SK-N-SH (cell line): ENCODE results near the gene PRKG1. TPM values are rescaled to one million over a fixed set of nuclear protein-coding genes. Genes with fewer than 3 reads are reported as not detected.

ENCODE experiments used
- CTCF ChIA-PET: fragments of 300-600, 350-600 bp; formaldehyde crosslinking; extraction: SDS; loops from one replicate; lab custom pipeline; 2021; lab: Yijun Ruan, JAX
- POLR2A ChIA-PET: fragments of 350-600 bp; sonication (Branson Sonifier 250); formaldehyde crosslinking; extraction: SDS; loops from one replicate; lab custom pipeline; 2020; ENCODE audit warnings: antibody characterized with exemption, inconsistent platforms; lab: Yijun Ruan, JAX
- DNase-seq: peaks from one replicate; pipeline ENCODE4 v3.0.0; 2012
- H2AFZ ChIP-seq: fragments of 200-600 bp; sonication (generic); 2 replicates; pipeline ENCODE4 v1.8.1; 2016; ENCODE audit warnings: antibody characterized with exemption, mild to moderate bottlenecking, low read depth
- H3F3A ChIP-seq: fragments of 200-600 bp; sonication (generic); replicated peaks from 2 replicates; pipeline ENCODE3; 2016; ENCODE audit warnings: antibody characterized with exemption, mild to moderate bottlenecking; ENCODE audit not compliant: insufficient read depth
- H3K27ac ChIP-seq, 2 experiments: fragments of 200-500 bp in 1 of 2; fragments of 200-600 bp in 1 of 2; sonication (Bioruptor generic) in 1 of 2; sonication (generic), shearing (Covaris generic) in 1 of 2; 2 replicates each; pipeline versions ENCODE4 v1.5.1 to v1.6.1; 2014 to 2016; ENCODE audit warnings: low read depth in 2 of 2, inconsistent platforms in 1 of 2, low read length in 1 of 2, mild to moderate bottlenecking in 1 of 2, mixed read lengths in 1 of 2
- H3K27me3 ChIP-seq: fragments of 200-600 bp; sonication (generic), shearing (Covaris generic); 2 replicates; pipeline ENCODE4 v1.6.1; 2016; ENCODE audit warnings: mixed run types; ENCODE audit not compliant: insufficient read depth
- H3K36me3 ChIP-seq, 2 experiments: fragments of 200-500 bp in 1 of 2; fragments of 200-600 bp in 1 of 2; sonication (Bioruptor generic) in 1 of 2; sonication (generic) in 1 of 2; replicated peaks in 1 of 2; 2 replicates each; pipeline versions ENCODE3 to v1.5.1; 2014 to 2016; ENCODE audit warnings: low read length in 1 of 2, mild to moderate bottlenecking in 1 of 2; ENCODE audit not compliant: insufficient read depth in 2 of 2, control insufficient read depth in 1 of 2
- H3K4me1 ChIP-seq, 2 experiments: fragments of 200-500 bp in 1 of 2; fragments of 200-600 bp in 1 of 2; sonication (Bioruptor generic) in 1 of 2; sonication (generic), shearing (Covaris generic) in 1 of 2; 2 replicates each; pipeline versions ENCODE4 v1.5.1 to v1.6.1; 2014 to 2016; ENCODE audit warnings: low read depth in 1 of 2, low read length in 1 of 2, mixed run types in 1 of 2; ENCODE audit not compliant: insufficient read depth in 2 of 2, control insufficient read depth in 1 of 2
- H3K4me2 ChIP-seq: fragments of 200-600 bp; sonication (generic), shearing (Covaris generic); 2 replicates; pipeline ENCODE4 v1.6.1; 2017; ENCODE audit warnings: mixed run types
- H3K4me3 ChIP-seq, 2 experiments: fragments of 200-500 bp in 1 of 2; fragments of 200-600 bp in 1 of 2; sonication (Bioruptor generic) in 1 of 2; sonication (generic), shearing (Covaris generic) in 1 of 2; 2 replicates each; pipeline versions ENCODE4 v1.5.1 to v1.8.1; 2014 to 2016; ENCODE audit warnings: low read depth in 2 of 2, inconsistent platforms in 1 of 2, low read length in 1 of 2, mild to moderate bottlenecking in 1 of 2, mixed read lengths in 1 of 2, moderate library complexity in 1 of 2
- H3K79me2 ChIP-seq: fragments of 200-600 bp; sonication (generic); 2 replicates; pipeline ENCODE4 v1.8.1; 2017; ENCODE audit warnings: mild to moderate bottlenecking; ENCODE audit not compliant: insufficient read depth
- H3K9ac ChIP-seq: fragments of 200-600 bp; sonication (generic); 2 replicates; pipeline ENCODE4 v1.6.1; 2017; ENCODE audit warnings: mixed run types
- H3K9me2 ChIP-seq: fragments of 200-600 bp; sonication (generic); 2 replicates; pipeline ENCODE4 v1.6.1; 2017; ENCODE audit warnings: mixed run types
- H3K9me3 ChIP-seq: fragments of 200-600 bp; sonication (generic); 2 replicates; pipeline ENCODE4 v1.6.1; 2017; ENCODE audit warnings: mixed run types, mild to moderate bottlenecking, moderate library complexity
- H4K20me1 ChIP-seq: fragments of 200-600 bp; sonication (generic); 2 replicates; pipeline ENCODE4 v1.6.1; 2017; ENCODE audit warnings: mild to moderate bottlenecking, mixed run types; ENCODE audit not compliant: insufficient read depth
- EZH2phosphoT487 ChIP-seq: fragments of 200-600 bp; sonication (generic); IDR thresholded peaks from 2 replicates; pipeline ENCODE4 v1.6.1; 2017; ENCODE audit warnings: low read depth, mixed run types, mild to moderate bottlenecking, antibody characterized with exemption, moderate library complexity, borderline replicate concordance
- FOSL2 ChIP-seq: IDR thresholded peaks from 2 replicates; pipeline ENCODE4 v1.4.0; 2012; ENCODE audit warnings: low read depth, mild to moderate bottlenecking, moderate library complexity, borderline replicate concordance
- FOXM1 ChIP-seq: IDR thresholded peaks from 2 replicates; pipeline ENCODE4 v1.4.0; 2012; ENCODE audit warnings: low read depth, mild to moderate bottlenecking
- GABPA ChIP-seq: IDR thresholded peaks from 2 replicates; pipeline ENCODE4 v1.4.0; 2012; ENCODE audit warnings: low read depth, mild to moderate bottlenecking
- JUND ChIP-seq: IDR thresholded peaks from 2 replicates; pipeline ENCODE4 v1.4.0; 2012
- NFIC ChIP-seq: IDR thresholded peaks from 2 replicates; pipeline ENCODE4 v1.4.0; 2012; ENCODE audit warnings: borderline replicate concordance
- NRF1 ChIP-seq: IDR thresholded peaks from 2 replicates; pipeline ENCODE4 v1.6.1; 2012; ENCODE audit warnings: low read depth, mild to moderate bottlenecking, low read length
- RFX5 ChIP-seq: IDR thresholded peaks from 2 replicates; pipeline ENCODE4 v1.6.1; 2012; ENCODE audit warnings: mild to moderate bottlenecking, improper control_type of control experiment, low read length
- RXRA ChIP-seq: IDR thresholded peaks from 2 replicates; pipeline ENCODE4 v1.4.0; 2012; ENCODE audit warnings: low read depth, mild to moderate bottlenecking, borderline replicate concordance
- SIN3A ChIP-seq: IDR thresholded peaks from 2 replicates; pipeline ENCODE4 v1.6.1; 2012; ENCODE audit warnings: low read depth, mild to moderate bottlenecking, low read length, moderate library complexity, borderline replicate concordance
- SMC3 ChIP-seq: IDR thresholded peaks from 2 replicates; pipeline ENCODE4 v1.6.1; 2012; ENCODE audit warnings: low read depth, low read length, improper control_type of control experiment
- TAF1 ChIP-seq: IDR thresholded peaks from 2 replicates; pipeline ENCODE4 v1.6.1; 2012; ENCODE audit warnings: low read depth, mild to moderate bottlenecking, low read length, moderate library complexity, borderline replicate concordance
- TCF12 ChIP-seq: IDR thresholded peaks from 2 replicates; pipeline ENCODE4 v1.4.0; 2012
- YY1 ChIP-seq: IDR thresholded peaks from 2 replicates; pipeline ENCODE4 v1.4.0; 2012; ENCODE audit warnings: low read depth, mild to moderate bottlenecking
- WGBS: methylation state at CpG from one replicate; pipeline ENCODE4 v1.1.6; 2017; ENCODE audit warnings: low lambda C conversion rate; 5-methylcytosine and 5-hydroxymethylcytosine counted together
- polyA plus RNA-seq, 3 experiments: library from polyadenylated mRNA; depleted of rRNA; stranded (reverse); fragments of >200 nt; gene quantifications; 2 replicates each; pipeline ENCODE4 v1.2.3, GENCODE V29; 2012
- TF ChIP-seq, protein P1 (sequence below): IDR thresholded peaks from 2 replicates; pipeline ENCODE4 v1.4.0; 2012; ENCODE audit warnings: low read depth, borderline replicate concordance
- TF ChIP-seq, protein P2 (sequence below): fragments of 150-350 bp; IDR thresholded peaks from 2 replicates; pipeline ENCODE4 v1.6.1; 2016; ENCODE audit warnings: mild to moderate bottlenecking, low read depth, low read length

PRKG1 gene
- polyA plus RNA-seq, 1 of the 3 experiments (the other 2 are of a cell fraction) = 4.1 TPM

DNA sequence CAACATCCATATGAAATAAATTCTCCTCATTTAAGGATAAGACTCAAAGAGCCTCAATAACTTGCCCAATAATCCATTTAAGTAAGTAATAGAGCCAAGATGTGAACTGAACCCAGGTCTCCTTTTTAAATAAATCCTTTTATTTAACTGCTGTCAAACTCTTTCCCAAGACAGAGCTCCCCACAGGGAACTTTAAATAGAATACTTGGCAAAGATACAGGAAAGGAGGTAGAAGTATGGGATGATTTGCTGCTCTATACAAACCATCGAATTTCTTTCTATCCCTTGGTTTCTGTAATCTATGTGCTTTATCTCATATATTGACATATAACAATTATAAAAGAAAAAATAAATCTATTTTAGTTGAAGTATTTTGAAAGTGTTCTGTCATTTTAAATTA is 329.2 kb downstream of the PRKG1 start:
- Histone ChIP-seq H3K9ac (no peak overlapping the region), H3K4me1 (peaks cover 0 to 2% of the 10 kb centered on the region in 2 experiments; a peak in 1 of 4 replicates), H3K79me2 (no peaks in the 10 kb centered on the region), H3K36me3 (no peaks in the 10 kb centered on the region), H3K9me3 (no peaks in the 10 kb centered on the region), H3K4me3 (no peak overlapping the region), H3K27me3 (no peaks in the 10 kb centered on the region), H3K27ac (no peak overlapping the region), H3F3A (no peaks in the 10 kb centered on the region), H3K9me2 (no peaks in the 10 kb centered on the region), H3K4me2 (no peak overlapping the region), H4K20me1 (no peaks in the 10 kb centered on the region), H2AFZ (no peak overlapping the region)
- TF ChIP-seq SMC3 = no peak
- no peak for TF ChIP-seq TCF12
- WGBS = 27% methylated on average over 1 of the region's 1 CpG
- ChIA-PET POLR2A (no interaction called here), CTCF (interaction anchor here (1.7 kb wide), 1 partner anchor 15 kb away, joined by 7 read pairs; no protein-coding TSS in a partner anchor)
- no peak for DNase-seq

DNA sequence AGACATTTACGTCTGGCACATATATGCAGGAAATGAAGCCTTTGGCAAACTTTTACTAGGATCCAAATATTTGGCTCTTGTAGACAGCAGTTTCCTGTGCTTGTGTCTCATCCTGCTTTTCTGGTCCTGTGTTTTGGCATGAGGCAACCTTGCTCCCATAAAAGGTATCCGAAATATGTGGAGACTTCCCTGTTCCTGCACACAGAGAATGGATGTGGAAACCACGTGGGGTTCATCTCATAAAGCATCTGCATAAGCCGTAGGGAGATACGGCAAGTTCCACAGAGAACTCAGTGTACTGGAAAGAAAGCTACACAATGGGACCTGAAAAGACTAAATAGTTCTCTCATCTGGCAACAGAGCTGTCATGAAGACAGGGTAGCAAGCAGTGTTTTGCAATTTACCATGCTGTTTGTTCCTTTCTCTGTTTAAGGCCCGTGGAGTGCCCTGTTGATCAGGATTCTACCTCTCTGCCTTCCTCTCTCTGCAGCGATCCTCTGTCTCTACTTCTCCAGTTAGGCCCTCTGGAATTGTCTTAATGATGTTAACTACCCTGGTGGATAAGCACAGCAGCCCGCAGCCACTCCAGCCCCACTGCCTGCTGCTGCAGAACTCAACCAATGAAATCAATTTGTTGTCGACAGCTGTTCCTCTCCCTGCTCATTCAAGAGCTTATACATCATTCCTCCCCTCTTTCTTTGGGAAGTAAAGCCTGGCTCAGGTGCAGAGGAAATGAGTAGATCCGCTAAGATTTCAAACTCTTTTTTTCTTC is 331.5 kb downstream of the PRKG1 start:
- Histone ChIP-seq H3K79me2 (no peaks in the 10 kb centered on the region), H3K9me3 (no peaks in the 10 kb centered on the region), H4K20me1 (no peaks in the 10 kb centered on the region), H3K4me1 (peaks cover 0 to 2% of the 10 kb centered on the region in 2 experiments; a peak in 1 of 4 replicates), H3K9ac (no peak overlapping the region), H3K27ac (no peak overlapping the region; a peak in 2 of 4 replicates), H3K27me3 (no peaks in the 10 kb centered on the region), H2AFZ (no peak overlapping the region)
- WGBS = 76% methylated on average over 10 of the region's 10 CpGs
- POLR2A ChIA-PET = no interaction called here
- TF ChIP-seq NFIC = 0 out of 2 replicates have a peak, but pooled peaks have one; percentile 23
- no peak for TF ChIP-seq YY1
- TF ChIP-seq, all 33 proteins: peak for 1
- Histone ChIP-seq H3F3A (no peaks in the 10 kb centered on the region), H3K4me3 (no peak overlapping the region), H3K9me2 (no peaks in the 10 kb centered on the region), H3K4me2 (no peak overlapping the region), H3K36me3 (no peaks in the 10 kb centered on the region)
- CTCF ChIA-PET = interaction anchor here (0.8 kb wide), 1 partner anchor 810 kb away, joined by 3 read pairs; no protein-coding TSS in a partner anchor
- DNase-seq = no peak

DNA sequence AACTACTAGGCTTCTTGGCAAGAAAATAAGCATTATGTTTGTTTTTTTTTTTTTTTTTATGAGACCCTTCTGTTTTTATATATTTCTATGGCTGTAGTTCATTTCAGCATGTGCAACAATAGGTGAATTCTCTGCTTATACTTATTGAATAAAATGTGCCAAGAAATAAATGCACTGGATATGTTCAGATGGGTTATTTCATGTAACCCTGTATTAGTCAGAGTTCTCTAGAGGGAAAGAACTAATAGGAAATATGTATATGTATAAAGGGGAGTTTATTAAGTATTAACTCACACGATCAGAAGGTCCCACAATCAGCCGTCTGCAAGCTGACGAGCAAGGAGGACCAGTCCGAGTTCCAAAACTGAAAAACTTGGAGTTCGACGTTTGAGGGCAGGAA is 332.3 kb downstream of the PRKG1 start:
- Histone ChIP-seq H3K27ac (no peak overlapping the region), H3F3A (no peaks in the 10 kb centered on the region), H3K4me3 (no peak overlapping the region), H3K4me2 (no peak overlapping the region), H2AFZ (no peak overlapping the region), H3K27me3 (no peaks in the 10 kb centered on the region), H3K9me2 (no peaks in the 10 kb centered on the region), H3K9me3 (no peaks in the 10 kb centered on the region), H3K9ac (no peak overlapping the region), H4K20me1 (no peaks in the 10 kb centered on the region), H3K4me1 (peaks cover 0 to 2% of the 10 kb centered on the region in 2 experiments; a peak in 1 of 4 replicates), H3K36me3 (no peaks in the 10 kb centered on the region), H3K79me2 (no peaks in the 10 kb centered on the region)
- POLR2A ChIA-PET = no interaction called here
- no peak for DNase-seq
- WGBS = 88% methylated on average over 6 of the region's 6 CpGs
- CTCF ChIA-PET = interaction anchor here (0.8 kb wide), 1 partner anchor 810 kb away, joined by 3 read pairs; no protein-coding TSS in a partner anchor
- TF ChIP-seq YY1 = no peak
- TF ChIP-seq JUND = no peak
- no peak for TF ChIP-seq FOXM1
- TF ChIP-seq EZH2phosphoT487 = no peak
- no peak for TF ChIP-seq RXRA
- TF ChIP-seq GABPA = no peak
- TF ChIP-seq, protein P1, sequence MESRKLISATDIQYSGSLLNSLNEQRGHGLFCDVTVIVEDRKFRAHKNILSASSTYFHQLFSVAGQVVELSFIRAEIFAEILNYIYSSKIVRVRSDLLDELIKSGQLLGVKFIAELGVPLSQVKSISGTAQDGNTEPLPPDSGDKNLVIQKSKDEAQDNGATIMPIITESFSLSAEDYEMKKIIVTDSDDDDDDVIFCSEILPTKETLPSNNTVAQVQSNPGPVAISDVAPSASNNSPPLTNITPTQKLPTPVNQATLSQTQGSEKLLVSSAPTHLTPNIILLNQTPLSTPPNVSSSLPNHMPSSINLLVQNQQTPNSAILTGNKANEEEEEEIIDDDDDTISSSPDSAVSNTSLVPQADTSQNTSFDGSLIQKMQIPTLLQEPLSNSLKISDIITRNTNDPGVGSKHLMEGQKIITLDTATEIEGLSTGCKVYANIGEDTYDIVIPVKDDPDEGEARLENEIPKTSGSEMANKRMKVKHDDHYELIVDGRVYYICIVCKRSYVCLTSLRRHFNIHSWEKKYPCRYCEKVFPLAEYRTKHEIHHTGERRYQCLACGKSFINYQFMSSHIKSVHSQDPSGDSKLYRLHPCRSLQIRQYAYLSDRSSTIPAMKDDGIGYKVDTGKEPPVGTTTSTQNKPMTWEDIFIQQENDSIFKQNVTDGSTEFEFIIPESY = no peak
- TF ChIP-seq RFX5 = no peak
- TF ChIP-seq, protein P2, sequence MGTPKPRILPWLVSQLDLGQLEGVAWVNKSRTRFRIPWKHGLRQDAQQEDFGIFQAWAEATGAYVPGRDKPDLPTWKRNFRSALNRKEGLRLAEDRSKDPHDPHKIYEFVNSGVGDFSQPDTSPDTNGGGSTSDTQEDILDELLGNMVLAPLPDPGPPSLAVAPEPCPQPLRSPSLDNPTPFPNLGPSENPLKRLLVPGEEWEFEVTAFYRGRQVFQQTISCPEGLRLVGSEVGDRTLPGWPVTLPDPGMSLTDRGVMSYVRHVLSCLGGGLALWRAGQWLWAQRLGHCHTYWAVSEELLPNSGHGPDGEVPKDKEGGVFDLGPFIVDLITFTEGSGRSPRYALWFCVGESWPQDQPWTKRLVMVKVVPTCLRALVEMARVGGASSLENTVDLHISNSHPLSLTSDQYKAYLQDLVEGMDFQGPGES = no peak
- TF ChIP-seq FOSL2 = no peak
- no peak for TF ChIP-seq SIN3A
- no peak for TF ChIP-seq TAF1
- no peak for TF ChIP-seq NRF1
